ENCODE data around the gene PRR29.

PRR29 gene

DNA sequence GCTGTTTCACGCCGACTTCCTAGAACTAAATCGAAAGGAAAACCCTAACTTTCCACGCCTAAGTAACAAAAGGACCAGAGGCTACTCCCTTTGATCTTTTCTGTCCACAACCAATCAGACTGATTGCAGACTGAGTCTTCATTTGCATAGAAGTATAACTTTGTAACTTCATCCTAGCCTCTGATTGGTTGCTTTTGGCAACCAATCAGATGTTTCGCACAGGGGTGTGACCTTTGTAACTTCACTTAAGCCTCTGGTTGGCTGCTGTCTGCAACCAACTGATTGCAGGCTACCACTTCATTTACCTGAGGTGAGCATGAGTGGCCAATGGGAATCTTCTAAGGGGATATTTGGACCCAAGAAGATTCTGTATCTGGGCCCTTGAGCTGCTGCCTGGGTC lies 39.7 kb downstream of the PRR29 start:
- Histone ChIP-seq H3K9ac (ENCODE audit: low read depth, low read length) (no peak overlapping the region), H3K36me3 (ENCODE audit: control insufficient read depth, insufficient read depth, low read length) (no peaks in the 10 kb centered on the region), H3K27me3 (ENCODE audit: control insufficient read depth, insufficient read depth, low read length) (no peaks in the 10 kb centered on the region), H3K4me1 (ENCODE audit: control insufficient read depth, insufficient read depth, low read length) (no peaks in the 10 kb centered on the region), H3K9me3 (ENCODE audit: control insufficient read depth, insufficient read depth, low read length) (no peaks in the 10 kb centered on the region), H3K27ac (ENCODE audit: low read depth, low read length) (no peak overlapping the region), H3K4me3 (ENCODE audit: low read depth, low read length) (no peak overlapping the region)

DNA sequence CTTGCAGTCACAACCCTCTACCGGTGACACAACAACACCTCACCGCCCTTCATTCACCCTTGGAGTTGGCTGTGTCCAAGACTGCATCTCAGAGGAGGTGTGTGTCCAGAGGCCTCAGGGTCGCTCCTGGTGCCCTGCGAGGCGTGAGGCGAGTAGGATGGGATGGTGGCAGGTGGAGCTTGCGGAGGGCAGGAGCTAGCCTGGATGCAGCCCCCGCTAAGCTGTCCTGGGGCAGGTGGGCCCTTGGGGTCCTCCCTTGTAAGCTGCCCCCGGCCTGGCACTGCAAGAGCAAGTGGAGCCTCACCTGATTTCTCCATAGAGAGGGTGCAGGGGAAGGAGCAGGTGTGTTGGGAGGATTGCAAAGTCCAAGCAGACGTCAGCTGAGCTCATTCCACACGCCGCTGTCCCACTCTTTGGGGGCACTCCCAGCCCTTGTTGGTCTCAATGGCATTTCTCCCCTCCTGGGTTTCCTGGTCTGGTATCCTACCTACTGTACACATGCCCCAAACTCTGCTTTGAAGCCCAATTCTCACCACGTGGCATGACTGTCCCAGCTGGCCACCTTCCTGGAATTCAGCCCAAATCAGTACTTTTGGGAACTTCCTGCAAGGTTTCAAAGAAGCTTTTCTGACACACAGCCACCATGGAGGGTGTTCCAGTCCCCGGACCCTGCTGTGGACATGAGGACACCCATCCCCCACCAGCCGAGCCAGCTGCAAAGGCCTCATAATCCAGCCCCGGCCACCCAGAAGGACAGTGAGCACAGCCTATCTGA lies 40.4 kb downstream of the PRR29 start:
- no peaks in the 10 kb centered on the region for H3K9me3 ChIP-seq (ENCODE audit: control insufficient read depth, insufficient read depth, low read length)
- H3K36me3 ChIP-seq (ENCODE audit: control insufficient read depth, insufficient read depth, low read length), result no peaks in the 10 kb centered on the region

DNA sequence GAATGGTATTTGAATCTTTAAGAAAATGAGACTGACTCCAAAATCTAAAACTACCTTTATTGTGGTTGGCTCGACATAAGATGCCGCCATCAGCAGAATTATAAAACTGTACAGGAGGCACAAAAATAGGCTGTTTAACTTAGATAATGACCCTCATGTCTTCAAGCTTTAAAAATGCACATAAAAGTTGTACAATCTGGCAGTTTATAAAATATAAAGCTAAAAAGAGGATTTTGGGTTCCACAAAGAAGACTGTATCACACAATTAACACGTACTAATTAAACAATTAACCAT lies 40.9 kb downstream of the PRR29 start:
- no peaks in the 10 kb centered on the region for H3K36me3 ChIP-seq (ENCODE audit: control insufficient read depth, insufficient read depth, low read length)
- no peaks in the 10 kb centered on the region for H3K4me1 ChIP-seq (ENCODE audit: control insufficient read depth, insufficient read depth, low read length)
- no peaks in the 10 kb centered on the region for H3K27me3 ChIP-seq (ENCODE audit: control insufficient read depth, insufficient read depth, low read length)
- no peak overlapping the region for H3K4me3 ChIP-seq (ENCODE audit: low read depth, low read length)
- no peak overlapping the region for H3K27ac ChIP-seq (ENCODE audit: low read depth, low read length)
- no peak overlapping the region for H3K9ac ChIP-seq (ENCODE audit: low read depth, low read length)
- no peaks in the 10 kb centered on the region for H3K9me3 ChIP-seq (ENCODE audit: control insufficient read depth, insufficient read depth, low read length)

More for the DNA sequence above, 40.4 kb downstream of the PRR29 start:
- Histone ChIP-seq H3K9ac (ENCODE audit: low read depth, low read length) (no peak overlapping the region), H3K27ac (ENCODE audit: low read depth, low read length) (no peak overlapping the region), H3K4me3 (ENCODE audit: low read depth, low read length) (no peak overlapping the region), H3K4me1 (ENCODE audit: control insufficient read depth, insufficient read depth, low read length) (no peaks in the 10 kb centered on the region), H3K27me3 (ENCODE audit: control insufficient read depth, insufficient read depth, low read length) (no peaks in the 10 kb centered on the region)

DNA sequence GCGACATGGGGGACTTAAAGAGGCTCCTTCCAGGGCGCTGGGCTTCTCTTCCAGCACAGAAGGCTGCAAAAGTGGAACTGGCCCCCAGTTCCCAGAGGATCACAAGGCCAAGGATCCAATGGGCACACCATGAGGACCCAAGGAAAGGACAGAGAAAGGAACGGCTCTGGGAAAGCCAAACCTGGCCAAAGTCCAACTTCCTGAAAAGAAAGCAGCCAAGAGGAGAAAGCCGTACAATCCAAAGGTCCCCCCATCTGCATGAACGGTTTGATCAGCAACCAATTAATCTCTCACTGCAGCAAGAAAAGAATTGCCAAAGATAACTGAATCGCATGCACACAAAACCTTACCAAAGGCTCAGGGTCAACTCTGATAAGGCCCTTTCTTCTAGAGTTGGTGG lies 42.1 kb downstream of the PRR29 start:
- H3K4me1 ChIP-seq (ENCODE audit: control insufficient read depth, insufficient read depth, low read length), result no peaks in the 10 kb centered on the region
- no peaks in the 10 kb centered on the region for H3K9me3 ChIP-seq (ENCODE audit: control insufficient read depth, insufficient read depth, low read length)
- no peak overlapping the region for H3K9ac ChIP-seq (ENCODE audit: low read depth, low read length)
- H3K27me3 ChIP-seq (ENCODE audit: control insufficient read depth, insufficient read depth, low read length), result no peaks in the 10 kb centered on the region
- H3K4me3 ChIP-seq (ENCODE audit: low read depth, low read length), result no peak overlapping the region
- no peak overlapping the region for H3K27ac ChIP-seq (ENCODE audit: low read depth, low read length)
- peaks cover 7% of the 10 kb centered on the region; the same call in 1 of the 2 replicates for H3K36me3 ChIP-seq (ENCODE audit: control insufficient read depth, insufficient read depth, low read length)

DNA sequence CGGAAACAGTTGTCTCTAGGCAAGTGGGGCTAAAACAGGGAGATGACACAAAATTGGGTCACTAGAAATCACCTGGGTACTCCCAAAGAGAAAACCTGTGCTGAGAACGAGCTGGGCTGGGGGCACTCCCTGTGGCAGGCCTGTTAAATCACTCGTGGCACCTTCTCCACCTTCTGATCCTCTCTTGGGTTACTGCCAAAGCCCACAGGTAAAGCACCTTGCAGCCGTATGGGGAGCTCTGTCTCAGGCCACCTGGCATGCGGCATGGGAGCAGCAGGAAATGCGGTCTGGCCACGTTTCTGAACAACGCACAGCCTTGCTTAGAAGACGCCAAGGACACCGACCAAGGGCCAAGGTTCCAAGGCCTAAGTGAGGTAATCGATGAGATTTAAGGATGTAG lies 43.8 kb downstream of the PRR29 start:
- H3K4me1 ChIP-seq (ENCODE audit: control insufficient read depth, insufficient read depth, low read length), result no peaks in the 10 kb centered on the region
- no peaks in the 10 kb centered on the region for H3K27me3 ChIP-seq (ENCODE audit: control insufficient read depth, insufficient read depth, low read length)
- H3K36me3 ChIP-seq (ENCODE audit: control insufficient read depth, insufficient read depth, low read length), result peaks cover 7% of the 10 kb centered on the region; the same call in 1 of the 2 replicates
- no peak overlapping the region for H3K27ac ChIP-seq (ENCODE audit: low read depth, low read length)
- H3K4me3 ChIP-seq (ENCODE audit: low read depth, low read length), result no peak overlapping the region
- H3K9ac ChIP-seq (ENCODE audit: low read depth, low read length), result no peak overlapping the region
- no peaks in the 10 kb centered on the region for H3K9me3 ChIP-seq (ENCODE audit: control insufficient read depth, insufficient read depth, low read length)

DNA sequence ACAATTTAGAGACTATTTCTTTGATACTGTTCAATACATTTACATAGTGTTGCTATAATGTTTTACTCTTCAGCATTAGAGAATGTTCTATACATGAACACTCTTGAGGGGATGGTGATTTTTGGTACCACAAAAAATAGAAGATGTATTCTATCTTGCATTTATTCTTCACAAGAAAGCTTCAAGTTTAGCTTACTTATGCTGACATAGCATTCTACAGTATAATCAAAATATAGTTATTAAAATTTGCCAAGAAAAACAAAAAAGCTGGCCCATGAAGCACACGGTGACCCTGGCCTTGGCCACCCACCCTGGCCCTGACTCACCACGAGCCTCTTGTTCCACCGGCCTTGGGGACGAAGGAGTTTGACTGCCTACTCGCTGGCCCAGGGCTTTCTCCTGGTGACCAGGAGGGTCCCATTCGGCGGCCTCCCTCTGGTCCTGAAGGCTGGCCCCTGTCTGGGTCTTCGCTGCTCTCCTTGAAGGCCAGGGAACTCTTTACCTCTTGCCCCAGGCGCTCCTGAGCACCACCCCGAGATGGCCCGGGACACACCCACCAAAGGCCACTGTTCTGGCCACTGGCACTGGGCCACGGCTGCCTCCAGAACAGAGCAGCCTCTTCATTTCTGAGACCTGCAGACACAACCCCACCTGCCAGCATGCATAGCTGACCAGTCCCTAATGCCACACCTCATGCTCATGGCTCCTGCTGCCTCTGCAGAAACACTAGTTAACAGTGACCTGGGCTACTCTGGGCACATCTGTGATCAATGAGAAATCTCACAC lies 44.7 kb downstream of the PRR29 start:
- H3K27me3 ChIP-seq (ENCODE audit: control insufficient read depth, insufficient read depth, low read length), result no peaks in the 10 kb centered on the region
- H3K9ac ChIP-seq (ENCODE audit: low read depth, low read length), result no peak overlapping the region
- no peaks in the 10 kb centered on the region for H3K9me3 ChIP-seq (ENCODE audit: control insufficient read depth, insufficient read depth, low read length)
- no peaks in the 10 kb centered on the region for H3K4me1 ChIP-seq (ENCODE audit: control insufficient read depth, insufficient read depth, low read length)
- H3K27ac ChIP-seq (ENCODE audit: low read depth, low read length), result no peak overlapping the region
- H3K4me3 ChIP-seq (ENCODE audit: low read depth, low read length), result no peak overlapping the region
- H3K36me3 ChIP-seq (ENCODE audit: control insufficient read depth, insufficient read depth, low read length), result peaks cover 7% of the 10 kb centered on the region; the same call in 1 of the 2 replicates

DNA sequence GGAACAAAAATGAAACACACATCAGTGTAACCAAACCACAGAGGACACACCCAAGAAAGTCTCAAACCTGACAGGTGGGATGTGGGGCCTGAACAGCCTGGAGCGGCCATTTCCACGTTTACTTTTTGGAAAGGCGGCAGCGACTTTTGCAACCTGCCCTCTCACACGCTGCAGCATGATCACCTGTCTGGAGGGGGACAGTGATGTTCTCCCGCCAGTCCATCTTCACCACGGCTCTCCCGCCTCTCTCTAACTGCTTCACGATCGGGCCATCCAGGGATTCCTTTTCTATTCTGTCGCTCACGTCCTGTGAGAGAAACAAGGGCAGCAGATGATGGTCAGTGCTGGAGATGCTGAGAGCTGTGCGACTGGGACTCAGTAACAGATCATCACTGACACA lies 47.0 kb downstream of the PRR29 start:
- H3K27me3 ChIP-seq (ENCODE audit: control insufficient read depth, insufficient read depth, low read length), result no peaks in the 10 kb centered on the region
- H3K4me3 ChIP-seq (ENCODE audit: low read depth, low read length), result no peak overlapping the region
- H3K9me3 ChIP-seq (ENCODE audit: control insufficient read depth, insufficient read depth, low read length), result no peaks in the 10 kb centered on the region
- H3K4me1 ChIP-seq (ENCODE audit: control insufficient read depth, insufficient read depth, low read length), result no peaks in the 10 kb centered on the region
- H3K9ac ChIP-seq (ENCODE audit: low read depth, low read length), result no peak overlapping the region
- H3K36me3 ChIP-seq (ENCODE audit: control insufficient read depth, insufficient read depth, low read length), result peaks cover 7% of the 10 kb centered on the region; the same call in 1 of the 2 replicates
- H3K27ac ChIP-seq (ENCODE audit: low read depth, low read length), result no peak overlapping the region

DNA sequence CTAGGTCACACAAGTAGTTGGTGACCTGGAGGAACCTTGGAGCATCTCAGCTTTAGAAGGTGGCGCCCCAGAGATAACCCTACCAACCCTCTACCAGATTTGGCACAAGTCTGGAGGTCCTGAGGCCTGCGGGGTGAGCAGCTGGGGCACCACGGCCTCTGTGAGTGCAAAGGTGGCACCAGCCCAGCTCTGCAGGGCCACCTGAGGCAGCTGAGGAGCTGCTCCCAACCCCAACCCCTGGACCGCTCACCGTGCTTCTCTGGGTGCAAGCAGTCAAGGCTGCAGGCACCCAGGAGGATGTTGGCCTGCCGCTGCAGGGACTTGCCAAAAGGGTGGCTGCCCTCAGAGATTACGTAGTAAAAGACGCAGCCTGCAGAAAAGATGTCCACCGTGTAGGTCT lies 50.7 kb downstream of the PRR29 start:
- Histone ChIP-seq H3K4me3 (ENCODE audit: low read depth, low read length) (no peak overlapping the region), H3K36me3 (ENCODE audit: control insufficient read depth, insufficient read depth, low read length) (peaks cover 7% of the 10 kb centered on the region; the same call in 1 of the 2 replicates), H3K27me3 (ENCODE audit: control insufficient read depth, insufficient read depth, low read length) (no peaks in the 10 kb centered on the region), H3K4me1 (ENCODE audit: control insufficient read depth, insufficient read depth, low read length) (no peaks in the 10 kb centered on the region), H3K27ac (ENCODE audit: low read depth, low read length) (no peak overlapping the region), H3K9me3 (ENCODE audit: control insufficient read depth, insufficient read depth, low read length) (no peaks in the 10 kb centered on the region), H3K9ac (ENCODE audit: low read depth, low read length) (no peak overlapping the region)

DNA sequence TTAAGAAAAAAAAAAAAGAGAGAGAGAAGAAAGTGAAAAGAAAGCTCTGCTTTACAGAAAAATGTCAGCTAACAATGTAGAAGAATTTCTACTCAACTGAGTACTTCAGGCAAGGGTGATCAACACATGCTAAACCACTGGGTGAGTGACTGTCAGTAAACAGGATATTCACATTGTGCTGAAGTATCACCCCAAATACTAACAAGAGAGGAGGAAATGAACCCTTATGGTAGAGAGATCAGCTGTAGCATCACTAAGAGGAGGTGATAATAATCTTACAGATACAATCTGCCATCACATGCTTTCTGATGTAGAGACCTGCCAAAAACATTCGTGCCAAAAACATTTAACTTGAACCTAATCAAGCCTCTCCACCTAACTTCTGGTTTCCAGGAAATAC lies 53.0 kb downstream of the PRR29 start:
- peaks cover 4% of the 10 kb centered on the region; the same call in 1 of the 2 replicates for H3K4me1 ChIP-seq (ENCODE audit: control insufficient read depth, insufficient read depth, low read length)
- no peaks in the 10 kb centered on the region for H3K9me3 ChIP-seq (ENCODE audit: control insufficient read depth, insufficient read depth, low read length)
- no peak overlapping the region for H3K4me3 ChIP-seq (ENCODE audit: low read depth, low read length)
- H3K27ac ChIP-seq (ENCODE audit: low read depth, low read length), result no peak overlapping the region
- no peaks in the 10 kb centered on the region for H3K36me3 ChIP-seq (ENCODE audit: control insufficient read depth, insufficient read depth, low read length)
- H3K9ac ChIP-seq (ENCODE audit: low read depth, low read length), result no peak overlapping the region
- H3K27me3 ChIP-seq (ENCODE audit: control insufficient read depth, insufficient read depth, low read length), result no peaks in the 10 kb centered on the region

DNA sequence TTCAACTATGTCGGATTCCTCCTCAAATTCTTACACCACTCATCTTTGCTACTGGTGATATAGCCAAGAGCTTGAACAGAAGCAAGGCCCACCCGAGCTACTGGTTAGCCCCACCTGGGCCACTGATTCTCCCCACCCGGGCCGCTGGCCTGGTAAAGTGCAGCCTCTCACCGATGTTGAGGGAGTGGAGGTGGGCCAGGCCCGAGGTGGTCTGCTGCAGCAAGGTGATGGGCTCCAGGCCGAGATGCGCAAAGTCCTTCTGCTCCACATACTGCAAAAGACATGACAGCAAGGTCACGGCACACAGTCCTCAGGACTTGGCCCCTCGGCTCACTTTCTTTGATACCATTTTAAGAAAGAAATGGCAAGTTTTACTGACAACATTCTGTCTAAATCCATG lies 55.0 kb downstream of the PRR29 start:
- Histone ChIP-seq H3K4me3 (ENCODE audit: low read depth, low read length) (no peak overlapping the region), H3K27me3 (ENCODE audit: control insufficient read depth, insufficient read depth, low read length) (no peaks in the 10 kb centered on the region), H3K4me1 (ENCODE audit: control insufficient read depth, insufficient read depth, low read length) (peaks cover 11% of the 10 kb centered on the region), H3K9me3 (ENCODE audit: control insufficient read depth, insufficient read depth, low read length) (no peaks in the 10 kb centered on the region), H3K36me3 (ENCODE audit: control insufficient read depth, insufficient read depth, low read length) (no peaks in the 10 kb centered on the region), H3K27ac (ENCODE audit: low read depth, low read length) (no peak overlapping the region), H3K9ac (ENCODE audit: low read depth, low read length) (no peak overlapping the region)
